Activated CD8-positive, alpha-beta memory T cell treated with anti-CD3 and anti-CD28 coated beads, Interleukin-2, amount 50 U/mL, for 48 hours (primary cell): ENCODE results near the gene EFCAB8.

ENCODE experiments used
- DNase-seq: peaks from one replicate; pipeline ENCODE4 v3.0.0-alpha.2; 2020

Gene EFCAB8

GRCh38 chr20:33009214-33010132, 150.8 kb downstream of the EFCAB8 start:
- DNase-seq = no peak

DNA sequence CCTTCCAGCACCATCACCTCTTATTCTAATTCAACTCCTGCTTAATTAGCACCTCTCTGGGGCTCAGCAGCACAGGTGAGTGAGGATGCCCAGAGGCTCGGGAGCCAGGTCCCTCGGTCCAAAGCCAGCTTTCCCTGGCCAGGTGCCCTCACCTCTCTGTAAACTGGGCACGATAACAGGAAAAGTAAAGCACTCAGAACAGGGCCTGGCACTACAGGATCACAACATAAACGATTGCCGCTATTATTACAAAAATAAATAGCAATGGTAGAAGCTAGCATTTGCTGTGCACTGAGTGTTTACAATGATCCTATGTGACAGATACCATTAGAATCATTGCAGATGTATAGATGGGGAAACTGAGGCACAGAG, 151.4 kb downstream of the EFCAB8 start:
- no peak for DNase-seq

DNA sequence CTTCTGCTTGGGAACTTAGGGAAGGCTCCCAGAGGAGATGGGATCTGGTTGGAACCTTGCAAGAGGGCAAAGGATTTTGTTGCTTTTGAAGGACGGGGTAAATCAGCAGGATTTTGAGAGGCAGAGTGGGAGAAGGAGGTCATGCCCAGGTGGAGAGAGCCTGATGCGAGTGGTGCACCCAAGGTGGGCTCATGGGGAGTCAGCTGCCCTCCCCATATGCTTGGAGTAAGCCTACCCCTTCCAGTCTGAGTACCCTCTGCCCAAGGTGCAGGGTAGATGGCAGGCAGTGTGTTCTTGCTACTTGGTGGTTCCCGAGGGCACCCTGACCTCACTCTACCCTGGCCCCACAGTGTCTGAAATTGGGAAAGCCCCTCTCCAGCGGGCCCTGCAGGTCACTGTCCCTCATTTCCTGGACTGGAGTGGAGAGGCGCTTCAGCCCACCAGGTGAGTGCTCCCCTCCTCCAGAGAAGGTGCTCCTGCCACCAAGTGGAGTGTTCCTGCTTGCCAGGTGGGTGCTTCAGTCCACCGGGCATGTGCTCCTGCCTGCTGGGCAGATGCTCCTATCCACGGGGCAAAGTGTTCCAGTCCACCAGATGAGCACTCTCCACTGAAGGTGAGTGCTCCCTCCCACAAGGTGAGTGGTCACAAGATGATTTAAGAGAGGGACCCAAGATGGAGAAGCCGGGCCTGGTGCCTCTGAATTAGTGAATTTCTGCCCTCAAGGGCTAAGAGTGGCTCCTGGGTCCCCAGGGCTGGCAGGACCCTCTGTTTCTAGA, 152.1 kb downstream of the EFCAB8 start:
- no peak for DNase-seq
